HCT116 (cell line): Measurements from ENCODE around the gene RUFY4. TPM values are rescaled to one million over a fixed set of nuclear protein-coding genes. Genes with fewer than 3 reads are reported as not detected.
A peak's percentile ranks its signal among the peaks of the same experiment; 100 is the strongest.

Source experiments
- ATAC-seq: fragments of 200-7000 bp; cut with Tn5 transposase; 2 replicates; pipeline ENCODE4 v1.9.1; 2020; ENCODE audit warnings: mild to moderate bottlenecking, moderate library complexity
- BruUV-seq: library from RNA; stranded (reverse); fragments of 400-500 nt; replicated peaks from 2 replicates; lab custom pipeline; 2021; lab: Mats Ljungman, UMichigan
- CTCF ChIA-PET: fragments of 300-600 bp; sonication (Branson Sonifier 250); formaldehyde crosslinking; loops from one replicate; lab custom pipeline; 2021; ENCODE audit warnings: antibody characterized with exemption; lab: Charles Lee
- POLR2A ChIA-PET: fragments of 300-600, 350-600 bp; sonication (Branson Sonifier 250); formaldehyde crosslinking; loops from one replicate; lab custom pipeline; 2021; ENCODE audit warnings: antibody characterized with exemption; lab: Charles Lee
- RAD21 ChIA-PET, 2 experiments: fragments of 300-600 bp; sonication (Branson Sonifier 250); formaldehyde crosslinking; loops; one replicate each; lab custom pipeline; 2023; ENCODE audit warnings: low total read pairs in 2 of 2; ENCODE audit not compliant: uncharacterized antibody in 2 of 2, unreplicated experiment in 2 of 2, low non-redundant PET in 1 of 2; lab: Charles Lee
- DNase-seq: peaks from one replicate; pipeline ENCODE4 v3.0.0-alpha.2; 2010; ENCODE audit warnings: low read depth, low spot score
- H2AFZ ChIP-seq: fragments of 200-600 bp; shearing (Covaris generic), sonication (generic); 2 replicates; pipeline ENCODE4 v1.6.1; 2017; ENCODE audit warnings: low read depth, mixed run types, mixed read lengths, antibody characterized with exemption, low read length; ENCODE audit not compliant: poor library complexity, severe bottlenecking
- H3K27ac ChIP-seq: 2 replicates; pipeline ENCODE4 v1.5.1; 2012; ENCODE audit warnings: low read depth, low read length
- H3K27me3 ChIP-seq: fragments of 200-600 bp; sonication (generic); 2 replicates; pipeline ENCODE4 v1.6.1; 2016; ENCODE audit warnings: mixed run types, low read length, mixed read lengths; ENCODE audit not compliant: insufficient read depth
- H3K36me3 ChIP-seq, 2 experiments: fragments of 200-500 bp in 1 of 2; fragments of 200-600 bp in 1 of 2; sonication (Bioruptor generic) in 1 of 2; sonication (generic) in 1 of 2; 2 replicates each; pipeline versions ENCODE4 v1.5.1 to v1.6.1; 2014 to 2016; ENCODE audit warnings: low read length in 2 of 2, inconsistent platforms in 1 of 2, mixed read lengths in 1 of 2, mixed run types in 1 of 2; ENCODE audit not compliant: insufficient read depth in 2 of 2, control insufficient read depth in 1 of 2
- H3K4me1 ChIP-seq, 2 experiments: fragments of 200-600 bp in 1 of 2; sonication (generic) in 1 of 2; 2 replicates each; pipeline versions ENCODE4 v1.5.1 to v1.6.1; 2012 to 2017; ENCODE audit warnings: low read length in 2 of 2, inconsistent platforms in 1 of 2, mild to moderate bottlenecking in 1 of 2, mixed read lengths in 1 of 2, mixed run types in 1 of 2, moderate library complexity in 1 of 2; ENCODE audit not compliant: insufficient read depth in 2 of 2, control insufficient read depth in 1 of 2
- H3K4me2 ChIP-seq: fragments of 200-600 bp; sonication (generic); 2 replicates; pipeline ENCODE4 v1.6.1; 2017; ENCODE audit warnings: mixed run types, low read length, mixed read lengths
- H3K4me3 ChIP-seq, 2 experiments: fragments of 200-600 bp in 1 of 2; sonication (generic) in 1 of 2; replicated peaks in 1 of 2; 2 replicates each; pipeline ENCODE4 v1.5.1; 2011 to 2016; ENCODE audit warnings: low read length in 2 of 2, control low read depth in 1 of 2, low read depth in 1 of 2, mild to moderate bottlenecking in 1 of 2, mixed read lengths in 1 of 2, mixed run types in 1 of 2
- H3K79me2 ChIP-seq: fragments of 200-600 bp; sonication (generic); 2 replicates; pipeline ENCODE4 v1.6.1; 2017; ENCODE audit warnings: mild to moderate bottlenecking, mixed run types, low read length, moderate library complexity, mixed read lengths; ENCODE audit not compliant: insufficient read depth
- H3K9ac ChIP-seq: fragments of 200-600 bp; sonication (generic); 2 replicates; pipeline ENCODE4 v1.6.1; 2016; ENCODE audit warnings: low read length, mixed read lengths
- H3K9me2 ChIP-seq: fragments of 200-600 bp; sonication (generic), shearing (Covaris generic); 2 replicates; pipeline ENCODE4 v1.6.1; 2017; ENCODE audit warnings: mixed run types, mild to moderate bottlenecking, moderate library complexity; ENCODE audit not compliant: insufficient read depth
- H3K9me3 ChIP-seq, 2 experiments: fragments of 200-500 bp in 1 of 2; fragments of 200-600 bp in 1 of 2; sonication (Bioruptor generic) in 1 of 2; sonication (generic) in 1 of 2; 2 replicates each; pipeline ENCODE4 v1.6.1; 2014 to 2017; ENCODE audit warnings: low read length in 2 of 2, mixed read lengths in 2 of 2, inconsistent platforms in 1 of 2, low read depth in 1 of 2, mild to moderate bottlenecking in 1 of 2, mixed run types in 1 of 2, moderate library complexity in 1 of 2; ENCODE audit not compliant: control insufficient read depth in 1 of 2, insufficient read depth in 1 of 2
- H4K20me1 ChIP-seq: fragments of 200-600 bp; sonication (generic), shearing (Covaris generic); 2 replicates; pipeline ENCODE4 v1.6.1; 2017; ENCODE audit warnings: mixed run types, mild to moderate bottlenecking, moderate library complexity; ENCODE audit not compliant: insufficient read depth
- CEBPB ChIP-seq: IDR thresholded peaks from 2 replicates; pipeline ENCODE4 v1.6.1; 2012; ENCODE audit warnings: low read depth
- EGR1 ChIP-seq: IDR thresholded peaks from 2 replicates; pipeline ENCODE4 v1.6.1; 2012; ENCODE audit warnings: low read depth
- ELF1 ChIP-seq: IDR thresholded peaks from 2 replicates; pipeline ENCODE4 v1.6.1; 2012; ENCODE audit warnings: low read depth, borderline replicate concordance
- FOSL1 ChIP-seq: IDR thresholded peaks from 2 replicates; pipeline ENCODE4 v1.6.1; 2012; ENCODE audit warnings: low read depth
- POLR2AphosphoS5 ChIP-seq: IDR thresholded peaks from 2 replicates; pipeline ENCODE4 v1.6.1; 2011; ENCODE audit warnings: mild to moderate bottlenecking, low read depth, low read length, moderate library complexity
- SP1 ChIP-seq: IDR thresholded peaks from 2 replicates; pipeline ENCODE4 v1.6.1; 2012; ENCODE audit warnings: low read depth
- SRF ChIP-seq: IDR thresholded peaks from 2 replicates; pipeline ENCODE4 v1.6.1; 2012; ENCODE audit warnings: low read depth
- ZNF274 ChIP-seq: fragments of 200-500 bp; sonication (Bioruptor generic); IDR thresholded peaks from 2 replicates; pipeline ENCODE4 v1.6.1; 2014; ENCODE audit warnings: mild to moderate bottlenecking, low read depth, low read length, inconsistent platforms
- intact Hi-C: fragments of 100-400 bp; cut with micrococcal nuclease; formaldehyde crosslinking; loops from 2 replicates; pipeline ENCODE4 v1.10.0; 2022
- total RNA-seq: library from RNA; stranded (reverse); gene quantifications from one replicate; pipeline ENCODE4 v1.2.1, GENCODE V29; 2021; ENCODE audit not compliant: unreplicated experiment
- TF ChIP-seq, protein P1 (sequence below): IDR thresholded peaks from 2 replicates; pipeline ENCODE4 v1.6.1; 2011; ENCODE audit warnings: mild to moderate bottlenecking, low read length, moderate library complexity; ENCODE audit not compliant: insufficient replicate concordance; ENCODE audit errors: extremely low read depth
- TF ChIP-seq, protein P2 (sequence below), 3 experiments: fragments of 200-600 bp in 1 of 3; sonication (generic) in 1 of 3; IDR thresholded peaks in 2 of 3; conservative IDR thresholded peaks in 1 of 3; 2 replicates each; pipeline ENCODE4 v1.5.1; 2012 to 2017; ENCODE audit warnings: low read depth in 2 of 3, low read length in 2 of 3, antibody characterized with exemption in 1 of 3, borderline replicate concordance in 1 of 3, control low read depth in 1 of 3, mild to moderate bottlenecking in 1 of 3, mixed read lengths in 1 of 3, mixed run types in 1 of 3, moderate library complexity in 1 of 3; ENCODE audit not compliant: insufficient read depth in 1 of 3
- TF ChIP-seq, protein P3 (sequence below): IDR thresholded peaks from 2 replicates; pipeline ENCODE4 v1.6.1; 2012
- TF ChIP-seq, protein P4 (sequence below): IDR thresholded peaks from 2 replicates; pipeline ENCODE4 v1.6.1; 2012; ENCODE audit warnings: low read depth
- TF ChIP-seq, protein P5 (sequence below): IDR thresholded peaks from 2 replicates; pipeline ENCODE4 v1.6.1; 2012

Gene RUFY4
- total RNA-seq, 1 experiment from 2014 or later: 0.27 TPM

DNA sequence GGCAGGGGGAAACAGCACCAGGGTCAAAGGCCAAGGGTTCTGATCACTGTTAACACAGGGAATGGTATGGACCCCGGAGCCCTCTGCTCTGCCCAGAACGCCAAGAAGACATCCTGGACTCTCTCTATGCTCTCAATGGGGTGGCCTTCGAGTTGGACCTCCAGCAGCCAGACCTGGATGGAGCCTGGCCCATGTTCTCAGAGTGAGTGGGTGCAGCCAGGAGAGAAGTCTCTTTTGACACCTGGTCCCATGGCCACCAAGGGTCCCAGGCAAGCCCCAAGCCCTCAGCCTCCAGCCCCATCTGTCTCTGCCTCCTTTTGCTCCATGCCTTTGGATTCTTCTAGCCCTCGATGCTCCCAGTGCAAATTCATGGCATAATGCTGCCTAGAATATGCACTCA, 4.1 kb downstream of the RUFY4 start:
- ChIA-PET CTCF (interaction anchor here (1.0 to 2.3 kb wide), 4 partner anchors 10 to 288 kb away, joined by 3 to 12 read pairs (median 4); no protein-coding TSS in a partner anchor), POLR2A (no interaction called here), RAD21 (no interaction called here)
- ATAC-seq (no peak), DNase-seq (no peak)
- Histone ChIP-seq H3K79me2 (no peaks in the 10 kb centered on the region), H3K36me3 (no peaks in the 10 kb centered on the region), H4K20me1 (no peaks in the 10 kb centered on the region), H3K4me3 (no peak overlapping the region), H3K9ac (no peak overlapping the region), H3K27ac (no peak overlapping the region), H3K9me3 (no peaks in the 10 kb centered on the region), H3K4me2 (no peak overlapping the region), H3K9me2 (no peaks in the 10 kb centered on the region), H2AFZ (peak overlapping the region; percentile 24), H3K4me1 (peaks cover 0 to 10% of the 10 kb centered on the region in 2 experiments; a peak in 2 of 4 replicates), H3K27me3 (no peaks in the 10 kb centered on the region)
- TF ChIP-seq ELF1 (no peak), EGR1 (no peak), SRF (no peak), CEBPB (no peak), SP1 (no peak), ZNF274 (no peak), FOSL1 (no peak), POLR2AphosphoS5 (no peak)
- TF ChIP-seq, protein P1, sequence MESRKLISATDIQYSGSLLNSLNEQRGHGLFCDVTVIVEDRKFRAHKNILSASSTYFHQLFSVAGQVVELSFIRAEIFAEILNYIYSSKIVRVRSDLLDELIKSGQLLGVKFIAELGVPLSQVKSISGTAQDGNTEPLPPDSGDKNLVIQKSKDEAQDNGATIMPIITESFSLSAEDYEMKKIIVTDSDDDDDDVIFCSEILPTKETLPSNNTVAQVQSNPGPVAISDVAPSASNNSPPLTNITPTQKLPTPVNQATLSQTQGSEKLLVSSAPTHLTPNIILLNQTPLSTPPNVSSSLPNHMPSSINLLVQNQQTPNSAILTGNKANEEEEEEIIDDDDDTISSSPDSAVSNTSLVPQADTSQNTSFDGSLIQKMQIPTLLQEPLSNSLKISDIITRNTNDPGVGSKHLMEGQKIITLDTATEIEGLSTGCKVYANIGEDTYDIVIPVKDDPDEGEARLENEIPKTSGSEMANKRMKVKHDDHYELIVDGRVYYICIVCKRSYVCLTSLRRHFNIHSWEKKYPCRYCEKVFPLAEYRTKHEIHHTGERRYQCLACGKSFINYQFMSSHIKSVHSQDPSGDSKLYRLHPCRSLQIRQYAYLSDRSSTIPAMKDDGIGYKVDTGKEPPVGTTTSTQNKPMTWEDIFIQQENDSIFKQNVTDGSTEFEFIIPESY: no peak
- TF ChIP-seq, protein P2, sequence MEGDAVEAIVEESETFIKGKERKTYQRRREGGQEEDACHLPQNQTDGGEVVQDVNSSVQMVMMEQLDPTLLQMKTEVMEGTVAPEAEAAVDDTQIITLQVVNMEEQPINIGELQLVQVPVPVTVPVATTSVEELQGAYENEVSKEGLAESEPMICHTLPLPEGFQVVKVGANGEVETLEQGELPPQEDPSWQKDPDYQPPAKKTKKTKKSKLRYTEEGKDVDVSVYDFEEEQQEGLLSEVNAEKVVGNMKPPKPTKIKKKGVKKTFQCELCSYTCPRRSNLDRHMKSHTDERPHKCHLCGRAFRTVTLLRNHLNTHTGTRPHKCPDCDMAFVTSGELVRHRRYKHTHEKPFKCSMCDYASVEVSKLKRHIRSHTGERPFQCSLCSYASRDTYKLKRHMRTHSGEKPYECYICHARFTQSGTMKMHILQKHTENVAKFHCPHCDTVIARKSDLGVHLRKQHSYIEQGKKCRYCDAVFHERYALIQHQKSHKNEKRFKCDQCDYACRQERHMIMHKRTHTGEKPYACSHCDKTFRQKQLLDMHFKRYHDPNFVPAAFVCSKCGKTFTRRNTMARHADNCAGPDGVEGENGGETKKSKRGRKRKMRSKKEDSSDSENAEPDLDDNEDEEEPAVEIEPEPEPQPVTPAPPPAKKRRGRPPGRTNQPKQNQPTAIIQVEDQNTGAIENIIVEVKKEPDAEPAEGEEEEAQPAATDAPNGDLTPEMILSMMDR (IDR thresholded peaks at IDR 0.05 in 2 of 3, conservative IDR thresholded peaks at IDR 0.05 in 1 of 3; ENCODE audit: borderline replicate concordance in 1 of 3, insufficient read depth in 1 of 3, low read depth in 2 of 3, low read length in 2 of 3): no peak
- TF ChIP-seq, protein P3, sequence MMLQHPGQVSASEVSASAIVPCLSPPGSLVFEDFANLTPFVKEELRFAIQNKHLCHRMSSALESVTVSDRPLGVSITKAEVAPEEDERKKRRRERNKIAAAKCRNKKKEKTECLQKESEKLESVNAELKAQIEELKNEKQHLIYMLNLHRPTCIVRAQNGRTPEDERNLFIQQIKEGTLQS: no peak
- TF ChIP-seq, protein P4, sequence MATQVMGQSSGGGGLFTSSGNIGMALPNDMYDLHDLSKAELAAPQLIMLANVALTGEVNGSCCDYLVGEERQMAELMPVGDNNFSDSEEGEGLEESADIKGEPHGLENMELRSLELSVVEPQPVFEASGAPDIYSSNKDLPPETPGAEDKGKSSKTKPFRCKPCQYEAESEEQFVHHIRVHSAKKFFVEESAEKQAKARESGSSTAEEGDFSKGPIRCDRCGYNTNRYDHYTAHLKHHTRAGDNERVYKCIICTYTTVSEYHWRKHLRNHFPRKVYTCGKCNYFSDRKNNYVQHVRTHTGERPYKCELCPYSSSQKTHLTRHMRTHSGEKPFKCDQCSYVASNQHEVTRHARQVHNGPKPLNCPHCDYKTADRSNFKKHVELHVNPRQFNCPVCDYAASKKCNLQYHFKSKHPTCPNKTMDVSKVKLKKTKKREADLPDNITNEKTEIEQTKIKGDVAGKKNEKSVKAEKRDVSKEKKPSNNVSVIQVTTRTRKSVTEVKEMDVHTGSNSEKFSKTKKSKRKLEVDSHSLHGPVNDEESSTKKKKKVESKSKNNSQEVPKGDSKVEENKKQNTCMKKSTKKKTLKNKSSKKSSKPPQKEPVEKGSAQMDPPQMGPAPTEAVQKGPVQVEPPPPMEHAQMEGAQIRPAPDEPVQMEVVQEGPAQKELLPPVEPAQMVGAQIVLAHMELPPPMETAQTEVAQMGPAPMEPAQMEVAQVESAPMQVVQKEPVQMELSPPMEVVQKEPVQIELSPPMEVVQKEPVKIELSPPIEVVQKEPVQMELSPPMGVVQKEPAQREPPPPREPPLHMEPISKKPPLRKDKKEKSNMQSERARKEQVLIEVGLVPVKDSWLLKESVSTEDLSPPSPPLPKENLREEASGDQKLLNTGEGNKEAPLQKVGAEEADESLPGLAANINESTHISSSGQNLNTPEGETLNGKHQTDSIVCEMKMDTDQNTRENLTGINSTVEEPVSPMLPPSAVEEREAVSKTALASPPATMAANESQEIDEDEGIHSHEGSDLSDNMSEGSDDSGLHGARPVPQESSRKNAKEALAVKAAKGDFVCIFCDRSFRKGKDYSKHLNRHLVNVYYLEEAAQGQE: no peak
- TF ChIP-seq, protein P5, sequence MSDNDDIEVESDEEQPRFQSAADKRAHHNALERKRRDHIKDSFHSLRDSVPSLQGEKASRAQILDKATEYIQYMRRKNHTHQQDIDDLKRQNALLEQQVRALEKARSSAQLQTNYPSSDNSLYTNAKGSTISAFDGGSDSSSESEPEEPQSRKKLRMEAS: no peak
- BruUV-seq: no TSS peak
- intact Hi-C loops: no loop called here
